Posterior cingulate gyrus (tissue), 11 donors: ENCODE measurements around the gene BTBD2.
"Not testable (repeated sequence)": the region's sequence is repeated elsewhere in the genome, so short reads cannot be mapped to it uniquely, and the experiment has no call there.

Experiments used
- DNase-seq, 10 donors: peaks; one replicate each; pipeline versions ENCODE4 v3.0.0 to v3.0.0-alpha.2; 2020 to 2021; ENCODE audit warnings: mixed read lengths in 3 of 10
- intact Hi-C: fragments of 100-400 bp; cut with DNase I; formaldehyde crosslinking; loops from one replicate; pipeline ENCODE4 v1.15.1; 2023

Gene BTBD2

DNA sequence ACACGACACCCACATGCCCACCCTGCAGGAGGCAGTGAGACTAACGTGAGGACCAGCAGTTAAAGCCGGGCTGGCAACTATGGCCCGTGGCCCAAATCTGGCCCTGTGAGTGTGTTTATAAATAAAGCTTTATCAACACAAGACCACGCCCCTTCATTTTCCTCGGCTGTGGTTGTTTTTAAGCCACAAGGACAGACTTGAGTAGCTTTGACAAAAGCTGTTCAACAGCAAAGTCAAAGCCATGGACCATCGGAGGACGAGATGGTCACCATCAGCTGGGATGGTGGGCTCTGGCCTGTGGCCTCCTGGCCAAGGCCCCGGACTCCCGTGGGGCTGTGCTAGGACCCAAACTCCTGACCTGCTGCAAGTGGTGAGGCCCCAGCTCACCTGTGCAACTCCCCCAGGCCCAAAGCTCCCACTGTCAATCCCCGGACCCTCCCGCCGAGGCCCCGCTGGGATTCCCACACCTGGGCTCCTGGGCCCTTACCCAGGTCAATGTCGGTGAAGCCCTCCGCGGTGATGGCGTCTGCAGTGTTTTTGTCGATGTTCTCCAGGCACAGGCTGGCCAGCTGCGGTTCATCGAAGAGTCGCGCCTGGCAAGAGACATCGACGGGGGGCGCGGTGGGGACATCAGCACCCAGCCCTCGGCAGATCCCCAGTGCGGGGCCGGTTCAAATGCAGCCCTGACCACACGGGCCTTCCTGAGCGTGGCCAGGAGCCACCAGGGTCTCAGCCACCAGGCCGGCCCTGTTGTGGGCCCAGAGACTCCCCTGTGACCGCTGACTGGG lies 25.1 kb downstream of the BTBD2 start:
- DNase-seq = no peak
- intact Hi-C loops = no loop called here

GRCh38 chr19:1989513-1990229 lies 25.8 kb downstream of the BTBD2 start:
- DNase-seq = no peak
- intact Hi-C loops = no loop called here

- intact Hi-C loops, DNase-seq: not testable (repeated sequence)
These were observed 27.1 kb downstream of the BTBD2 start for GRCh38 chr19:1988464-1988863.

GRCh38 chr19:1987197-1988187 lies 28.0 kb downstream of the BTBD2 start:
- no peak for DNase-seq
- intact Hi-C loops = no loop called here

DNA sequence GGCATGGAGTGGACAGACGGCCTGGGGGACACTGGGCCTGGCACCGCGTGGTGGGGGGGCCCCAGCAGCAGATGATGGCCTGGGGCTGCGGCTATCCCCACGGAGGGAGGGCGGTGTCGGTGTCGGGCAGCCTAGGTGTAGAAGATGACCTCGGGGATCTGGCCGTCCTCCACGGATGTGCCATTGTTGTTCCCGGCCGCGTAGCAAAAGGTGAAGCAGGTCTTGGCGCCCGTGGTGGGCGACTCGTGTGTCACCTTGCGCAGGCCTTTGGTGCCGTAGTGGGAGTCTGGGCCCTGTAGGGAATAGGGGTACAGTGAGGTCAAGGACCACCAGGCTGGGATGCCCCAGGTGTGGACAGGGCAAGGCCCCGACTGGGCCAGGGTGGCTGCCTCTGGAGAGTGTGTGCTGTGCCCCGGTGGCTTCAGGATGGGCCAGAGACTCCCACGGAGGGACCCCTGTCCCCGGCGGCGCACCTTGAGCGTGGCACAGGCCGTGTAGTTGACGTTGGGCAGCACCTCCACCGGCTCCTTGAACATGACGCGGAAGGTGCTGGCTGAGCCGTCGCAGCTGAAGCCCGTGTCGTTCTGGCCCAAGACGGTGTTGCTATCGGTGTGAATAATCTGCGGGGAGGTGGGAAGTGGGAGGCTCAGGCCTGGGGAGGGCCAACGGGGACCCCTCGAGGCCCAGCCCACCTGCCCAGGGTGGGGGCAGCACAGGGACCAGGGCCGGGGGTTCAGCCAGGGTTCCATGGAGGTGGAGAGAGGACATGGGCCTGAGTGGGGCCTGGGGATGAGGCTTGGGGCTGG lies 29.0 kb downstream of the BTBD2 start:
- DNase-seq = no peak
- intact Hi-C loops = no loop called here

- intact Hi-C loops = no loop called here
- no peak for DNase-seq
These were observed 29.7 kb downstream of the BTBD2 start for GRCh38 chr19:1985588-1986356.

DNA sequence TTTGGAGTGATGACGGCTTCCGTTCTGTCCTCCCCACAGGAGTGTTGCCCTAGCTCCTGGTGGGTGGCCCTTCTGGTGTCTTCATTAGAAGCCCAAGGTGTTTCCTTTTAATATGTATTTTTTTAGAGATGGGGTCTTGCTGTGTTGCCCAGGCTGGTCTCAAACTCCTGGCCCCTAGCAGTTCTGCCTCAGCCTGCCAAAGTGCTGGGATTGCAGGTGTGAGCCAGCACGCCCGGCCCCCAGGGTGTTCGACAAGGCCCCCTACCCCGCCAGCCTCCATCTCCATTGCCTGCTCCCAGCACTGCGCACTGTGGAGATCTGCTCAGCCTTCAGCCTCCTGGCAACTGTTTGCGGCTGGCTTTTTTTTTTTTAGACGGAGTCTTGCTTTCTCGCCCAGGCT lies 31.2 kb downstream of the BTBD2 start:
- intact Hi-C loops = no loop called here
- no peak for DNase-seq

DNA sequence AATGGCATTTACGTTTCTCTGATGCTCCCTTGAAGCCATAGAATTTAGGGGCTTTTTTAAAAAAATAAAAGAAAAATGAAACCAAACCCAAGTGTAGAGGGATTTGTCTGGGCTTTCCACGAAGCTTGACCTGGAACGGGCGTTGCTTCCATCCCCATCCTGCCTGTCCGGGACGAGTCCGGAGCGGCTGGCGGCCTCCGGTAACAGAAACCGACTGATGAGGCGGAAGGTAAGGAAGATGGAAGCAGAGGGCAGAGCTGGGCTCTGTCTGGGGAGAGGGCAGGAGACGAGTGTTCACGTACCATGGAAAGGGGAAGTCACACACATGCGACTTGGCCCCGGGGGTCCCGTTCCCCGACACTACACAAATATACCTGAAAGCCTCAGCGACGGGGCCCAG lies 34.3 kb downstream of the BTBD2 start:
- intact Hi-C loops = no loop called here

GRCh38 chr19:1980809-1981181 lies 34.7 kb downstream of the BTBD2 start:
- intact Hi-C loops = no loop called here
- no peak for DNase-seq

More for the DNA sequence above, 34.3 kb downstream of the BTBD2 start:
- no peak for DNase-seq

DNA sequence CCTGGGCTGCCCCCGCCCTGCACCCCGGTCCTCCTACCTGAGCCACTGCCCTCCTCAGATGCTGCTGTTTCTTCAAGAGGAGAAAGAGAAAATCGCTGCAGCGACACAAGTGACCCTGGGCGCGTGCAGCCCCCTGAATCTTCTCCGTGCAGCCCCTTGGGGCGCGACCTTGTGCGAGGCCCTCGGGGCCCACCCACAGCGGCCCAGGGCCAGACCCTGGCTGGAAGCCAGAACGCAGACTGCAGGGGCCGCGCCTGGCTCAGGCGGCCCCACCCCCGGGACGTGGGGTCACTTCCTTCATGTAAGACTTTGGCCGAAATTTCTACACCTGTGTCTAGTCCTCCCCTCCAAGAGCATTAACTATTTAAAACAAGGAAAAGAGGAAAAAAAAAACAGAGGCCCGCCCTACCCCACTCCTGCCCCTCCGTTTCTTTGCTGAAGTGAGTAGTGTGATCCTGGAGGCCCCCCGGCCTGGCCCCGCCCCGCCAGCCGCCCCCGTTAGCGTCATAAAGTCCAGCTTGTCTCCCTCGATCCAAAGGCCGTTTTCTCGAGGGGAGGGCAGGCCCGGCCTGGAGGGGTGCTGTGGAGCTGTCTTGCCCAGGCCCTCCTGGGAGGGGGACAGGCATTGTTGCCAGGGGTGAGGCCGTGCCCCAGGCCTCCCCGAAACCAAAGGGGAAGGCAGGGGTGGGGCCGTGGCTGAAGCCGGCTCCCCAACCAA lies 35.3 kb downstream of the BTBD2 start:
- intact Hi-C loops = no loop called here
- DNase-seq = no peak

GRCh38 chr19:1979642-1980041 lies 35.9 kb downstream of the BTBD2 start:
- no peak for DNase-seq
- intact Hi-C loops = no loop called here

DNA sequence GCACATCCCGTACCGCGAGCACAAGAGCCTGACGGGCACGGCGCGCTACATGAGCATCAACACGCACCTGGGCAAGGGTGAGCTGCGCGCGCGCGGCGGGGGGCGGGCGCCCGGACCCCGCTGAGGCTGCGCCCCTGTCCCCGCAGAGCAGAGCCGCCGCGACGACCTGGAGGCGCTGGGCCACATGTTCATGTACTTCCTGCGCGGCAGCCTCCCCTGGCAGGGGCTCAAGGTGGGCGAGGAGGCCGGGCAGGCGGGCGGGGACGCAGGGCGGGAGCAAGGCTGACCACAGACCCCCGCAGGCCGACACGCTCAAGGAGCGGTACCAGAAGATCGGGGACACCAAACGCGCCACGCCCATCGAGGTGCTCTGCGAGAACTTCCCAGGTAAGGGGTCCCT lies 36.5 kb downstream of the BTBD2 start:
- intact Hi-C loops = no loop called here
- DNase-seq = no peak

DNA sequence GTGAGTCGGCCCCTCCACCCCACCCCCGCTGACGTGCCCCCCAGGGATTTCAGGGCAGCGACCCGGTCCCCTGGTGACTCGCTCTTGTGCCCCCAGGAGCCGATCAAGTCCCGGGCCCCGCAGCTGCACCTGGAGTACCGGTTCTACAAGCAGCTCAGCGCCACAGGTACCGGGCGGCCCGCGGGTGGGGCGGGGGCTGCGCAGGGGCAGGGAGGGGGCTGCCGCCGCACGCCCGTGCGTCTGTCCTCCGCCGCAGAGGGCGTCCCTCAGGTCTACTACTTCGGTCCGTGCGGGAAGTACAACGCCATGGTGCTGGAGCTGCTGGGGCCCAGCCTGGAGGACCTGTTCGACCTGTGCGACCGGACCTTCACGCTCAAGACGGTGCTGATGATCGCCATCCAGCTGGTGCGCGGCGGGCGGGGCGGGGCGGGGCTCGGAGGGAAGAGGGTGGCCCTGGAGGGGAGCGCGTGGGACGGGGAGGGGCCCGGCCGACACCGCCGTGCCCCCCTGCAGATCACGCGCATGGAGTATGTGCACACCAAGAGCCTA lies 37.1 kb downstream of the BTBD2 start:
- no peak for DNase-seq
- intact Hi-C loops = no loop called here

- intact Hi-C loops = no loop called here
- no peak for DNase-seq
These were observed 38.4 kb downstream of the BTBD2 start for GRCh38 chr19:1977120-1977519.

GRCh38 chr19:1975162-1975480 lies 40.4 kb downstream of the BTBD2 start:
- intact Hi-C loops = no loop called here
- peak in 5 of 10 donors; percentile 28 to 94 (median 35) for DNase-seq

- intact Hi-C loops = no loop called here
- no peak for DNase-seq
These were observed 40.9 kb downstream of the BTBD2 start for GRCh38 chr19:1974381-1975161.

DNA sequence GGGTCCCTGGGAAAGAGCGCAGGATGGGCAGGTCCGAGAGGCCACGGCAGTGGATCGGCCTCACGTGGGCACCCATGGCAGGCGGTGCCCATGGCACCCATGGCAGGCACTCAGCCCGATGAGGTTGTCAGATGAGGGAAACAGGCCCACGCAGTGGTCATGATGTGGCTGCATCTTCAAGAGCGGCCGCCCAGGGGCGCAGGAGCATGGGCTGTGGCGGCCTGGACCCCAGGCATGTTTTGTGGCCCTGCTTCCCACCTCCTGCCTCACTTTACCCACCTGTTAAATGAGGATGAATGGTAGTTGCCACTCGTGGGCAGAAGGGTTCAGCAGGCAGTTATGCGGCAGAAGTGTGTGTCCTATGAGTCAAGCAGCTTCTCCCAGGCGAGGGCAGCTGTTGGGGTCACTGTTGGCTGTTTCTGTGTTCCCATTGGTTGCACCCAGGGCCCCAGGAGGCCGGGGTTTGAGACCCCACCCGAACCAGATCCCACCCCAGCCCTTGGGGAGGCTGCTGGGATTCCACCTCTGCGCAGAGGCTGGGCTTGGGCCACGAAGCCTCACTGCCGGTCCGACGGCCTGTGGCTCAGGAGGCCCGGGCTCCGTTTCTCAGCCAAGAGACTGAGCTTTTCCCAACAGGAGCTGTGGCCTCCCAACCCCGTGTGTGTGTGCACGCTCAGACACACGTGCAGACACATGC lies 44.6 kb downstream of the BTBD2 start:
- DNase-seq = peak in 1 of 10 donors; percentile 84
- intact Hi-C loops = no loop called here
